ENCODE data around the gene TAF11L8. TPM values are rescaled to one million over a fixed set of nuclear protein-coding genes. Genes with fewer than 3 reads are reported as not detected.
"Not testable (repeated sequence)": the region's sequence is repeated elsewhere in the genome, so short reads cannot be mapped to it uniquely, and the experiment has no call there.

The TAF11L8 gene
- total and polyA plus RNA-seq, 4 experiments from 2014 or later: not detected

DNA sequence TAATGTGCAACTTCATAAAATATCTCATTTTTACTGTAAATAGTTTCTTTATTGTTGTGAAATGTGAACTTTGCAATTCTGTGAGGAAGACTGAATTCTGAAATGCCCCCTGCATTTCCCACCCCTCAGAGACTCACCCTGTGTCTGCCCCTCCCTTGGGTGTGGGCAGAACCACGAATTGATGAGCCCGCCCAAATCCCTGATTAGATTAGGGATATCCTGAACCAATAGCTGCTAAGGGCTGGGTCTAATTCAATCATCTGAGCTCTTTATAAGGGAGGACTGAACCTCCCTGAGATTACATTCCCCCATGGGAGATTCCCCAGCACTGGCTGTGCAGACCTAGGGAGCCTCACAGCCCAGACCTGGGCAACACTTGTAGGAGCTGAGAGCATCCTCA is 19.3 kb upstream of the TAF11L8 start, which contains the start of gene TAF11L12:
Gene TAF11L12, plus strand, starts transcription at position 301 of the 400 bp plus-strand sequence.
- H3K27ac Mint-ChIP-seq; POLR2A ChIA-PET (ENCODE audit: partially characterized antibody); H3K9me3 ChIP-seq (ENCODE audit: control insufficient read depth in 1 of 2, low read length in 2 of 2); H3K27ac ChIP-seq (ENCODE audit: low read depth, low read length); H3K4me3 Mint-ChIP-seq; H3K4me1 ChIP-seq (ENCODE audit: insufficient read depth, low read length); H3K4me1 Mint-ChIP-seq; H3K27me3 Mint-ChIP-seq; H3K27me3 ChIP-seq (ENCODE audit: insufficient read depth, low read length); H3K36me3 ChIP-seq (ENCODE audit: insufficient read depth, low read length); CTCF ChIA-PET (ENCODE audit: partially characterized antibody); H3K36me3 Mint-ChIP-seq; intact Hi-C loops (cut with micrococcal nuclease); DNase-seq; H3K4me3 ChIP-seq (ENCODE audit: low read length in 2 of 2): not testable (repeated sequence)
- H3K9me3 Mint-ChIP-seq: peaks cover 0 to 11% (median 5%) of the 10 kb centered on the region in 8 donors

- H3K36me3 ChIP-seq (ENCODE audit: insufficient read depth, low read length); H3K36me3 Mint-ChIP-seq; H3K9me3 Mint-ChIP-seq; H3K4me3 Mint-ChIP-seq; H3K27ac Mint-ChIP-seq; H3K4me1 ChIP-seq (ENCODE audit: insufficient read depth, low read length); POLR2A ChIA-PET (ENCODE audit: partially characterized antibody); H3K9me3 ChIP-seq (ENCODE audit: control insufficient read depth in 1 of 2, low read length in 2 of 2); H3K4me3 ChIP-seq (ENCODE audit: low read length in 2 of 2); H3K4me1 Mint-ChIP-seq; CTCF ChIA-PET (ENCODE audit: partially characterized antibody); H3K27ac ChIP-seq (ENCODE audit: low read depth, low read length); DNase-seq; intact Hi-C loops (cut with micrococcal nuclease); H3K27me3 ChIP-seq (ENCODE audit: insufficient read depth, low read length); H3K27me3 Mint-ChIP-seq: not testable (repeated sequence)
Observed at GRCh38 chr5:17607461-17607860, 16.7 kb upstream of the TAF11L8 start.

DNA sequence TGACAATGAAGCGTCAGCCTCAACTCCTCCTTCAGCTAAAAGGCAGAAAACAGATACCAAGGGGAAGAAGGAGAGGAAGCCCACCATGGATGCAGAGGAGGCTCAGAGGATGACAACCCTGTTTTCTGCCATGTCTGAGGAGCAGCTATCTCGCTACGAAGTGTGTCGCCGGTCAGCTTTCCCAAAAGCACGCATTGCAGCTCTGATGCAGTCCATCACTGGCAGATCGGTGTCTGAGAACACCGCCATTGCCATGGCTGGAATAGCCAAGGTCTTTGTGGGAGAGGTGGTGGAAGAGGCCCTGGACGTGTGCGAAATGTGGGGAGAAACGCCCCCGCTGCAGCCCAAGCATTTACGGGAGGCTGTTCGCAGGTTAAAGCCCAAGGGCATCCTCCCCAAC is 14.2 kb upstream of the TAF11L8 start:
- H3K4me3 ChIP-seq (ENCODE audit: low read length in 2 of 2): no peak overlapping the region
- ChIA-PET POLR2A (ENCODE audit: partially characterized antibody) (no interaction called here), CTCF (ENCODE audit: partially characterized antibody) (no interaction called here)
- H3K27me3 Mint-ChIP-seq: no peaks in the 10 kb centered on the region
- no peaks in the 10 kb centered on the region for H3K4me1 Mint-ChIP-seq
- no peak overlapping the region for H3K27ac ChIP-seq (ENCODE audit: low read depth, low read length)
- no peak overlapping the region for H3K27ac Mint-ChIP-seq
- H3K9me3 ChIP-seq (ENCODE audit: control insufficient read depth in 1 of 2, low read length in 2 of 2): no peaks in the 10 kb centered on the region
- no peaks in the 10 kb centered on the region for H3K36me3 ChIP-seq (ENCODE audit: insufficient read depth, low read length)
- intact Hi-C loops (cut with micrococcal nuclease): no loop called here
- H3K27me3 ChIP-seq (ENCODE audit: insufficient read depth, low read length): no peaks in the 10 kb centered on the region
- H3K36me3 Mint-ChIP-seq: no peaks in the 10 kb centered on the region
- no peaks in the 10 kb centered on the region for H3K4me1 ChIP-seq (ENCODE audit: insufficient read depth, low read length)
- peaks cover 0 to 10% (median 4%) of the 10 kb centered on the region in 8 donors for H3K9me3 Mint-ChIP-seq
- no peak for DNase-seq
- H3K4me3 Mint-ChIP-seq: no peak overlapping the region

- intact Hi-C loops (cut with micrococcal nuclease); H3K4me1 Mint-ChIP-seq; CTCF ChIA-PET (ENCODE audit: partially characterized antibody); H3K27ac Mint-ChIP-seq; H3K27me3 Mint-ChIP-seq; H3K9me3 ChIP-seq (ENCODE audit: control insufficient read depth in 1 of 2, low read length in 2 of 2); H3K4me3 ChIP-seq (ENCODE audit: low read length in 2 of 2); H3K9me3 Mint-ChIP-seq; DNase-seq; H3K27ac ChIP-seq (ENCODE audit: low read depth, low read length); H3K36me3 Mint-ChIP-seq; H3K4me1 ChIP-seq (ENCODE audit: insufficient read depth, low read length); H3K36me3 ChIP-seq (ENCODE audit: insufficient read depth, low read length); POLR2A ChIA-PET (ENCODE audit: partially characterized antibody); H3K4me3 Mint-ChIP-seq; H3K27me3 ChIP-seq (ENCODE audit: insufficient read depth, low read length): not testable (repeated sequence)
Observed at GRCh38 chr5:17603880-17604279, 13.1 kb upstream of the TAF11L8 start, which contains the start of gene TAF11L11. TAF11L11 (plus strand) TSS chr5:17604183.

GRCh38 chr5:17597728-17598127 is 7.0 kb upstream of the TAF11L8 start, which contains the start of gene TAF11L10:
TAF11L10 (minus strand) TSS chr5:17597828.
- H3K27me3 Mint-ChIP-seq; H3K4me3 Mint-ChIP-seq; POLR2A ChIA-PET (ENCODE audit: partially characterized antibody); H3K27ac Mint-ChIP-seq; H3K9me3 Mint-ChIP-seq; intact Hi-C loops (cut with micrococcal nuclease); H3K36me3 Mint-ChIP-seq; H3K27me3 ChIP-seq (ENCODE audit: insufficient read depth, low read length); H3K4me1 Mint-ChIP-seq; H3K27ac ChIP-seq (ENCODE audit: low read depth, low read length); H3K9me3 ChIP-seq (ENCODE audit: control insufficient read depth in 1 of 2, low read length in 2 of 2); CTCF ChIA-PET (ENCODE audit: partially characterized antibody); H3K36me3 ChIP-seq (ENCODE audit: insufficient read depth, low read length); H3K4me3 ChIP-seq (ENCODE audit: low read length in 2 of 2); H3K4me1 ChIP-seq (ENCODE audit: insufficient read depth, low read length); DNase-seq: not testable (repeated sequence)

DNA sequence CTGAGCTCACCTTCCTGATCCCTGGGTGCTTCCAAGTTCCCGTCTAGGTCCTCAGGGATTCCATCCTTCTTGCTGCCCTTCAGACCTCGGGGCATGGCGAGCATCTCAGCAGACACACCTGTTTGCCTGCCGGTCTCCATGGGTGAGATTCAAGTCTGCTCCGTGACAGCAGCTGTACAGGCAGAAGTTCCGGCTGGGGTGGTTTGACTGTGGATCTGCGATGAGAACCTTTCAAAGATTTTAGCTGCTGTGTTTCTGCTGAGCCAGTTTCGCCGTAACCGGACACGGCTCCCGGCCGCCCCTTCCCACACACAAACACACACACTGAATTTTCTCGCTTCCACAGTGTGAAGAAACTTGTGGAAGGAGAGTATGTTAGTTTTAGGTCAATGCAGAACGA is 3.5 kb upstream of the TAF11L8 start, which contains the start of gene TAF11L9:
Gene TAF11L9, minus strand, starts transcription at position 140 of the 400 bp plus-strand sequence.
- H3K36me3 Mint-ChIP-seq; H3K4me3 ChIP-seq (ENCODE audit: low read length in 2 of 2); intact Hi-C loops (cut with micrococcal nuclease); H3K9me3 ChIP-seq (ENCODE audit: control insufficient read depth in 1 of 2, low read length in 2 of 2); H3K9me3 Mint-ChIP-seq; CTCF ChIA-PET (ENCODE audit: partially characterized antibody); H3K36me3 ChIP-seq (ENCODE audit: insufficient read depth, low read length); H3K4me3 Mint-ChIP-seq; H3K4me1 Mint-ChIP-seq; H3K27ac Mint-ChIP-seq; H3K27ac ChIP-seq (ENCODE audit: low read depth, low read length); H3K4me1 ChIP-seq (ENCODE audit: insufficient read depth, low read length); POLR2A ChIA-PET (ENCODE audit: partially characterized antibody); H3K27me3 Mint-ChIP-seq; H3K27me3 ChIP-seq (ENCODE audit: insufficient read depth, low read length); DNase-seq: not testable (repeated sequence)

DNA sequence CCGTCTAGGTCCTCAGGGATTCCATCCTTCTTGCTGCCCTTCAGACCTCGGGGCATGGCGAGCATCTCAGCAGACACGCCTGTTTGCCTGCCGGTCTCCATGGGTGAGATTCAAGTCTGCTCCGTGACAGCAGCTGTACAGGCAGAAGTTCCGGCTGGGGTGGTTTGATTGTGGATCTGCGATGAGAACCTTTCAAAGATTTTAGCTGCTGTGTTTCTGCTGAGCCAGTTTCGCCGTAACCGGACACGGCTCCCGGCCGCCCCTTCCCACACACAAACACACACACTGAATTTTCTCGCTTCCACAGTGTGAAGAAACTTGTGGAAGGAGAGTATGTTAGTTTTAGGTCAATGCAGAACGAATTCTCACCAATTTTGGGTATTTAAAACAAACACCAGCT is 5.1 kb downstream of the TAF11L8 start, which contains the start of gene TAF11L7:
Gene TAF11L7, minus strand, starts transcription at position 101 of the 400 bp plus-strand sequence.
- POLR2A ChIA-PET (ENCODE audit: partially characterized antibody); CTCF ChIA-PET (ENCODE audit: partially characterized antibody); H3K27me3 ChIP-seq (ENCODE audit: insufficient read depth, low read length); DNase-seq; H3K9me3 ChIP-seq (ENCODE audit: control insufficient read depth in 1 of 2, low read length in 2 of 2); H3K36me3 Mint-ChIP-seq; intact Hi-C loops (cut with micrococcal nuclease); H3K36me3 ChIP-seq (ENCODE audit: insufficient read depth, low read length); H3K4me3 ChIP-seq (ENCODE audit: low read length in 2 of 2); H3K4me1 ChIP-seq (ENCODE audit: insufficient read depth, low read length); H3K27me3 Mint-ChIP-seq; H3K27ac ChIP-seq (ENCODE audit: low read depth, low read length); H3K27ac Mint-ChIP-seq; H3K9me3 Mint-ChIP-seq; H3K4me1 Mint-ChIP-seq; H3K4me3 Mint-ChIP-seq: not testable (repeated sequence)
